Ovary (tissue), 9 donors: ENCODE data around the gene CDX4. TPM values are rescaled to one million over a fixed set of nuclear protein-coding genes. Genes with fewer than 3 reads are reported as not detected.
"Not testable (repeated sequence)": the region's sequence is repeated elsewhere in the genome, so short reads cannot be mapped to it uniquely, and the experiment has no call there.

Experiments used
- DNase-seq, 5 donors: peaks; one replicate each; pipeline ENCODE4 v3.0.0-alpha.2; 2019 to 2020
- H3K27ac ChIP-seq, 2 donors: fragments of 200-600 bp; one replicate each; pipeline versions ENCODE4 v1.5.1 to v1.8.0; 2019 to 2022
- H3K27me3 ChIP-seq: fragments of 200-600 bp; one replicate; pipeline ENCODE4 v1.8.0; 2022
- H3K36me3 ChIP-seq: fragments of 200-600 bp; sonication (generic); one replicate; pipeline ENCODE4 v1.5.1; 2019
- H3K4me1 ChIP-seq: one replicate; pipeline ENCODE4 v1.8.1; 2013; ENCODE audit warnings: mild to moderate bottlenecking, moderate library complexity; ENCODE audit not compliant: insufficient read depth
- H3K4me3 ChIP-seq: fragments of 200-600 bp; sonication (generic); one replicate; pipeline ENCODE4 v1.5.1; 2017
- H3K9me3 ChIP-seq, 2 donors: fragments of 200-600 bp in 1 of 2; sonication (generic) in 1 of 2; one replicate each; pipeline versions ENCODE4 v1.5.1 to v1.8.1; 2013 to 2019; ENCODE audit warnings: mild to moderate bottlenecking in 1 of 2, moderate library complexity in 1 of 2
- CTCF ChIP-seq, 3 donors: fragments of 450-650 bp in 2 of 3; fragments of 200-600 bp in 1 of 3; IDR thresholded peaks; one replicate each; pipeline versions ENCODE4 v1.5.1 to v1.8.0; 2016 to 2022; ENCODE audit warnings: antibody characterized with exemption in 3 of 3, mild to moderate bottlenecking in 1 of 3
- EP300 ChIP-seq: sonication (generic); formaldehyde crosslinking; IDR thresholded peaks from one replicate; pipeline ENCODE4 v1.6.1; 2017; ENCODE audit warnings: antibody characterized with exemption
- POLR2A ChIP-seq: fragments of 450-650 bp; IDR thresholded peaks from one replicate; pipeline ENCODE4 v1.6.1; 2017; ENCODE audit warnings: antibody characterized with exemption, mild to moderate bottlenecking, moderate library complexity
- WGBS, 3 donors: extraction: QIAGEN DNeasy Blood & Tissue Kit in 1 of 3; methylation state at CpG; one replicate each; pipeline versions ENCODE4 v1.1.5 to v1.1.7; 2013 to 2017; 5-methylcytosine and 5-hydroxymethylcytosine counted together
- intact Hi-C, 4 donors: fragments of 100-400 bp; cut with DNase I; formaldehyde crosslinking; loops; one replicate each; pipeline versions ENCODE4 v1.11.0 to v1.15.1; 2022 to 2023
- polyA plus RNA-seq, 2 donors: library from polyadenylated mRNA; stranded (reverse); fragments of 200-250 nt in 1 of 2; fragments of 350-450 nt in 1 of 2; fragmentation: Illumina TruSeq in 1 of 2; extraction: RNeasy Lipid Tissue Mini Kit (QIAGEN cat#74804) in 1 of 2; gene quantifications; one replicate each; pipeline ENCODE4 v1.2.3, GENCODE V29; 2013 to 2014
- small RNA-seq: library from RNA; depleted of rRNA; stranded (forward); fragments of <200 nt; gene quantifications from one replicate; pipeline ENCODE3, GENCODE V24; 2016
- total RNA-seq, 7 donors: library from RNA; depleted of rRNA in 2 of 7; stranded (reverse); fragments of >200 nt in 2 of 7; fragmentation: NEBNext Ultra II Directional in 3 of 7; extraction: Animal tissue kit (Norgen Biotek cat#: 25700) in 3 of 7; gene quantifications; one replicate each; pipeline versions ENCODE4 v1.1.0 to v1.2.4, GENCODE V29; 2016 to 2023
- donor health status: DM: no; HTN: no; CAD: no; lungs with moderate emphysema.
- donor health status: DM: no; HTN: no; CAD: no.
- donor health status: Bipolar disorder and iron deficiency.
- donor health status: DM: yes; HTN: yes; CAD: no.
- donor health status: DM: no; HTN: no; CAD: no.
- donor health status: DM: yes; HTN: yes; CAD: no.

Gene CDX4
- total and polyA plus RNA-seq, 9 donors, result not detected

- Histone ChIP-seq H3K27ac (no peak overlapping the region), H3K4me1 (no peaks in the 10 kb centered on the region), H3K4me3 (no peak overlapping the region), H3K36me3 (no peaks in the 10 kb centered on the region), H3K27me3 (no peaks in the 10 kb centered on the region), H3K9me3 (no peaks in the 10 kb centered on the region)
- TF ChIP-seq EP300 (no peak), CTCF (IDR thresholded peaks at IDR 0.05) (no peak), POLR2A (no peak)
- intact Hi-C loops, result no loop called here
- DNase-seq, result no peak
Observed at GRCh38 chrX:73468376-73468775, 21.5 kb downstream of the CDX4 start.

- Histone ChIP-seq H3K4me1 (no peaks in the 10 kb centered on the region), H3K4me3 (no peak overlapping the region), H3K27ac (no peak overlapping the region), H3K36me3 (no peaks in the 10 kb centered on the region), H3K27me3 (no peaks in the 10 kb centered on the region), H3K9me3 (no peaks in the 10 kb centered on the region)
- TF ChIP-seq POLR2A, result no peak
- no peak for TF ChIP-seq CTCF (IDR thresholded peaks at IDR 0.05)
- TF ChIP-seq EP300, result no peak
- intact Hi-C loops, result no loop called here
- WGBS, 3 donors, result 86 to 93% (median 87%) methylated on average over 4 of the region's 4 CpGs
- no peak for DNase-seq
Observed at GRCh38 chrX:73478961-73479360, 32.1 kb downstream of the CDX4 start.

- H3K36me3 ChIP-seq, result no peaks in the 10 kb centered on the region
- TF ChIP-seq POLR2A (no peak), EP300 (no peak), CTCF (IDR thresholded peaks at IDR 0.05) (no peak)
- WGBS, 3 donors, result 54 to 63% (median 59%) methylated on average over 2 of the region's 2 CpGs
- no peak overlapping the region for H3K27ac ChIP-seq
- H3K4me1 ChIP-seq, result no peaks in the 10 kb centered on the region
- no peaks in the 10 kb centered on the region for H3K9me3 ChIP-seq
- no peak for DNase-seq
- intact Hi-C loops, result no loop called here
- H3K27me3 ChIP-seq, result no peaks in the 10 kb centered on the region
- no peak overlapping the region for H3K4me3 ChIP-seq
Observed at GRCh38 chrX:73481521-73481920, 34.7 kb downstream of the CDX4 start.

GRCh38 chrX:73490661-73491060 lies 43.8 kb downstream of the CDX4 start:
- WGBS, 3 donors, result 56 to 71% (median 61%) methylated on average over 3 of the region's 3 CpGs
- H3K4me1 ChIP-seq, result no peaks in the 10 kb centered on the region
- no peaks in the 10 kb centered on the region for H3K9me3 ChIP-seq
- H3K4me3 ChIP-seq, result no peak overlapping the region
- no peaks in the 10 kb centered on the region for H3K27me3 ChIP-seq
- TF ChIP-seq CTCF (IDR thresholded peaks at IDR 0.05) (no peak), EP300 (no peak), POLR2A (no peak)
- H3K27ac ChIP-seq, result no peak overlapping the region
- intact Hi-C loops, result no loop called here
- DNase-seq, result no peak
- H3K36me3 ChIP-seq, result no peaks in the 10 kb centered on the region

- DNase-seq, intact Hi-C loops, H3K36me3 ChIP-seq, H3K27ac ChIP-seq, H3K4me3 ChIP-seq, H3K9me3 ChIP-seq, H3K4me1 ChIP-seq, H3K27me3 ChIP-seq: not testable (repeated sequence)
- WGBS, 3 donors, result 70 to 75% (median 73%) methylated on average over 4 of the region's 4 CpGs
Observed at GRCh38 chrX:73492178-73492577, 45.3 kb downstream of the CDX4 start.

Small RNA genes within 50 kb of the gene (small RNA-seq; reads per million reads assigned to genes)
- gene MORF4L1P6 (not detected), gene RNU6-1044P (not detected)

Other genes with a start within 250 kb of the CDX4 start
- gene NAP1L2, start 232.2 kb upstream of the CDX4 start, total RNA-seq, result 10 to 100 TPM in 1 of 7 donors, 1 to 10 TPM in 6; 2.7 to 13.9 (median 5.9) TPM
- 1 to 10 TPM; 2.6 to 8.2 TPM for gene NAP1L2, start 232.2 kb upstream of the CDX4 start, polyA plus RNA-seq
- 10 to 100 TPM; 11.0 to 14.2 (median 12.8) TPM for gene CHIC1, start 116.1 kb downstream of the CDX4 start, total RNA-seq
- 1 to 10 TPM; 3.6 to 8.3 TPM for gene CHIC1, start 116.1 kb downstream of the CDX4 start, polyA plus RNA-seq